GM12873 (cell line): Measurements from ENCODE around the gene P3H1.
A peak's percentile ranks its signal among the peaks of the same experiment; 100 is the strongest.

Source experiments
- CTCF ChIP-seq: IDR thresholded peaks from 2 replicates; pipeline ENCODE4 v1.5.1; 2012; ENCODE audit warnings: low read depth, mild to moderate bottlenecking, moderate library complexity, low read length, control low read depth; ENCODE audit not compliant: insufficient read depth; ENCODE audit errors: missing control alignments

The P3H1 gene

GRCh38 chr1:42733415-42734200 lies 33.2 kb downstream of the P3H1 start:
- TF ChIP-seq CTCF: no peak

GRCh38 chr1:42732126-42732680 lies 34.6 kb downstream of the P3H1 start:
- no peak for TF ChIP-seq CTCF

- no peak for TF ChIP-seq CTCF
Measured at GRCh38 chr1:42731585-42731984, 35.2 kb downstream of the P3H1 start.

- TF ChIP-seq CTCF: peak; percentile 32
Measured at GRCh38 chr1:42730988-42731387, 35.8 kb downstream of the P3H1 start.

GRCh38 chr1:42730002-42730401 lies 36.8 kb downstream of the P3H1 start:
- no peak for TF ChIP-seq CTCF

- no peak for TF ChIP-seq CTCF
Measured at GRCh38 chr1:42723511-42723910, 43.3 kb downstream of the P3H1 start.

GRCh38 chr1:42721926-42722325 lies 44.9 kb downstream of the P3H1 start:
- no peak for TF ChIP-seq CTCF
